Stimulated activated CD4-positive, alpha-beta T cell treated with anti-CD3 and anti-CD28 coated beads, TNF-alpha, amount 100 ng/mL, for 24 hours (primary cell): Measurements from ENCODE around the gene TRAK1.

ENCODE experiments used
- DNase-seq, 3 experiments: peaks; one replicate each; pipeline ENCODE4 v3.0.0-alpha.2; 2020; ENCODE audit warnings: low read depth in 3 of 3

Gene TRAK1

GRCh38 chr3:42068303-42069088, 22.7 kb upstream of the TRAK1 start:
- DNase-seq, result no peak

DNA sequence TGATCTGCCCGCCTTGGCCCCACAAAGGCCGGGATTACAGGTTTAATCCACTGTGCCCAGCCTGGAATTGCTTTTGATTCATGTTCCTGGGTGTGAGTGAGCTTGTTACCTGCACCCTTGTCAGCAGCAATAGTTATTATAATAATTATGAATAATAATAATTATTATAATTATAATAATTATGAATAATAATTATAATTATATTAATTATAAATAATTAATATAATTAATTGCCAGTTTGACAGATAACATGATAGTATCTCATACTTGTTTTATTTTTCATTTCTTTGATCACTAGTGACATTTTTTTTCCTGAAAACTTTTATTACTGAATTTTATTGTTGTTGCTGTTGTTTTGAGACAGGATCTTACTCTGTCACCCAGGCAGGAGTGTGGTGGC, 21.1 kb upstream of the TRAK1 start:
- DNase-seq, result no peak

DNA sequence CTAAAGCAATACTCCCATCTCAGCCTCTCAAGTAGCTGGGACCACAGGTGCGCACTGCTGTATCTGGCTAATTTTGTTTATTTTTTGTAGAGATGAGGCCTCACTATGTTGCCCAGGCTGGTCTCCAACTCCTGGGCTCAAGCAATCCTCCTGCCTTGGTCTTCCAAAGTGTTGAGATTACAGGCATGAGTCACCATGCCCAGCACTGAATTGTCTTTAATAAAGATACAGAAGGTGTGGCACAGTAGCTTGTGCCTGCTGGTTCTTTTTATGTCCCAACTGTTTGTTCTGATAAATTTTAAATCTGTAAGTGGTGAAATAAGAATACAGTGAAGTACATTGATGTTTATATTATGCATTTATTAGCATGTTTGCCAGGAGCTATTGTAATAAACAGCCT, 20.6 kb upstream of the TRAK1 start:
- DNase-seq, result no peak

DNA sequence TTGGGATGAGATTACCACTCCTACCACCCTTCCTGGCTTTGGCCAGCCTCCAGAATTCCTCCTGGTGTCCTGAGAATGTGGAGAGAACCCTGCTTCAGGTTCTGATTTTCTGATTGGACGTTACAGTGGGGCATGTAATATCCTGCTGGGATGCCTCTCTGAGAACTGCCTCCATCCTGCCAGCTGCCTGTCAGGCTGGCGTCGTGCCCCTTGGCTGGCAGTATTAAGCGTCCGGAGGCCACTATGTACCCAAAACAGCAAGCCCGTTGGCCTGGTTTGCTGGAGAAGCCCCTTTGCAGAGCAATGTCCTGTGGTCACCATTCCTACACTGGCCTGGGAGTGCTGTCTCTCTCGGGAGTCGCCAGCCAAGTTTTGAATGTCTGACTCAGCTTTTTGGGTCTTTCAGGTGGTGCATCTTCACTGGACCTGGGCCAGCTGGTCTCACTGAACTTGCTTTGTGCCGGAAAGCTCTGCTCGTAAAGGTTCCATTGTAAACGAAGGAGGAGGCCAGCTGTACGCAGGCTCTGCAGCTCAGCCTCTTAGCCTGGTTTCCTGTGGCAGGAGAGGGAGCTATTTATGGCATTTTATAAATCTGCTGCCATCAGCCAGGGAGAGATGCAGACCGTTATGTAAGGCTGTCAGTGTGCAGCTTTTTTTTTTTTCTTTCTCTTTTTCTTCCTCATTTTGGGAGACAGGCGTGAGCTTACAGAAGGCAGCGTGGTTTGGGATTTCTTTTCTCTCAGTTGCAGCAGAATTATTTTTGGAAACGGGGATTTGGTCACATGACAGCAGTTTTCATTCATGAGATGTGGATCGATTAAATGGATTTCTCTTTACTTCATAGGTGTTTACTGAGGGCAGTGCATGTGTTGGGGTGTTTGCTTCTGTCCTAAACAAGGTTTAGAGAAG, 19.0 kb upstream of the TRAK1 start:
- no peak for DNase-seq

- DNase-seq, result no peak
Measured at GRCh38 chr3:42072831-42073301, 18.3 kb upstream of the TRAK1 start.

DNA sequence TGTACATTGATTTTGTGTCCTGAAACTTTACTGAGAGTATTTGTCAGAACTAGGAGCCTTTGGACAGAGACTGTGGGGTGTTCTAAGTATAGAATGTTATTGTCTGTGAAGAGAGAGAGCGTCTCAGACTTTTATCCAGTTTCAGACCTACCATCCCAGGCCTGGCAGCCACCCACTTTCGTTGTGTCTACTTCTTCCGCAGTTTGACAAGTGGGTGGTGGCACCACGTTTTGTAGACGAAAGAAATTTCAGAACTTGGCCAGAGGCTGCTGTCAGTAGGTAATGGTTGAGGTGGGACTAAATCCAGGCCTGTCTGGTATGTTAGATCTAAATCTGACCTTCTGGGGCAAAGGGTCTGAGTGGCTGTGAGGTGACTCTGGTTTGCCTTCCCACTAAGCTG, 13.4 kb upstream of the TRAK1 start:
- DNase-seq, result no peak

- DNase-seq, result no peak
Measured at GRCh38 chr3:42078677-42079076, 12.5 kb upstream of the TRAK1 start.

DNA sequence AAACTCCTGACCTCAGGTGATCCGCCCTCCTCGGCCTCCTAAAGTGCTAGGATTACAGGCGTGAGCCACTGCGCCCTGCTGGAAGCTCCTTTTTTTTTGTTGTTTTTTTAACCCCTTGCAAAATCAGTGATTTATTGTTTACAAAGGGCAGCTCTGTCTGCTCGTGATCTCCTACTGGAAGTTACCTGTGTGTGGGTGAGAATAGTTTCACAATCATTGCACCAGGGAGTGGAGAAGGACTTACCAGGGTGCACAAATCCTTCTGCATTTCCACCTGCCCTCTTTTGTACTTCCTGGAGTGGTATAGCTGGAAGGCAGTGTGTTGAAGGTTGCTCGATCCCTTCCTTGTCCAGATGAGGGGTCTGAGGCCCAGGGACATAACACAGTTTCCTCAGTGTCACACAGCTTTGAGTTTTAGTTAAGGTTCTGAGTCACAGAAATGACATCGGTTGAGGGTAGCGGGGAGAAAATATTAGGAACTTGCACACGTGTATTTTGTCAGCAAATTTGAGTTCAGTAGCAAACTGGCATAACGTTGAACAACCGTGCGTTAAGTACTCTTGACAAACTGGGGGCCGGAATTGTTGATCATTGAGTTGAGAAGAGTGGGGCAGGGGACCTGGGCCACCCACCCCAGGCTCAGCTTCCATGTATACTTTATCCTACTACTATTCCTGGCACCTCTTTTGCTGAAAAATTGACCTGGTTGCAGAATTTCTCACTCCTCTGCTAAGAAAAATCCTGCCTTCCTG, 11.3 kb upstream of the TRAK1 start:
- no peak for DNase-seq

- no peak for DNase-seq
Measured at GRCh38 chr3:42080453-42080872, 10.7 kb upstream of the TRAK1 start.

GRCh38 chr3:42081838-42082473, 9.2 kb upstream of the TRAK1 start:
- no peak for DNase-seq

GRCh38 chr3:42084586-42084985, 6.6 kb upstream of the TRAK1 start:
- DNase-seq, result no peak

- DNase-seq, result no peak
Measured at GRCh38 chr3:42085641-42086376, 5.3 kb upstream of the TRAK1 start.

DNA sequence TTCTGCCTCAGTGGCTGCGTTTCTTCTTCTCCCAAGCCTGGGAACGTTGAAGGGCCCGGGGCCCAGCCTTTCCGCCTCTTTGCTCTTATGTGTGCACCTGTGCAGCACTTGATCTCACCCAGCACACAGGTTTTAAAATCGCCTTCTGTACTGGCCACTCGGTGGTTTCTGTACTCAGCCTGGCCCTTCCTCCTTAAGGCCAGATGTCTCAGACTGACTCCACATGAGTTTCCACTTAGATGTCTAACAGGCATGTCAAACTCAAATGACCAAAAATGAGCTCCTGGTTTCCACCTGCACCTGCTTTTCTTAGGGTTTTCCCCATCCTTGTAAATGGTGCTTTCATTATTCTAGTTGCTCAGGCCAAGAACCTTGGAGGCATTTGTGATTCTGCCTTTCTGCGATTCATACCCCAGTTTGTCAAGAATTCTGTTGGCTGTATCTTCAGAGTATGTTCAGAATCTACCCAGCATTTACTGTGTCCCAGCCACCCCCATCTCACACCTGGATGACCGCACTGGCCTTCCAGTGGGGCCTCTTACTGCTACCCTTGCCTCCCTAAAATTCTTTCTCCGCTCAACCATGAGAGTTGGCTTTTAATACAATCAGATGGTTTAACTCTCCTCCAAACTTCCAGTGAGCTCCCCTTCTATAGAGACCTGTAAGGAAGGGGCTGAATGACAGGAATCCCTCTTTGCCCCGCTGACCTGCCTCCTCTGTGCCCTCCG, 2.2 kb upstream of the TRAK1 start:
- no peak for DNase-seq

GRCh38 chr3:42092006-42092405, 849 bp downstream of the TRAK1 start:
- DNase-seq, result no peak

DNA sequence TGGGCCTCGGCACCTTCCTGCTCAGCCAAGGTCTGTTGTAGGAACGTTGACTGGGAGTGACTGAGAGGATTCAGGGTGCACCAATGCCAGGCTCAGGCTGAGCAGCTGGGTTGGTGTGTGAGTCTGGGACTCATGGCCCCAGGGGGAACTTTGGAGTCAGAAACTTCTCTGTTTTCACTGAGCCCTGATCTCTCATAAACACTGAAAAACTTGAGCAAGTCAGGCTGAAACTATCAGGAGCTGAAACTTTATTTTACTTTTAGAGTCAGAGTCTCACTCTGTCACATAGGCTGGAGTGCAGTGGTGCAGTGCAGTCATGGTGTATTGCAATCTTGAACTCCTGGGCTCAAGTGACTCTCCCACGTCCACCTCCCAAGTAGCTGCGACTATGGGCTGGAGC, 3.0 kb downstream of the TRAK1 start:
- no peak for DNase-seq

- no peak for DNase-seq
Measured at GRCh38 chr3:42094691-42095391, 3.7 kb downstream of the TRAK1 start.

- DNase-seq, result no peak
Measured at GRCh38 chr3:42095540-42095939, 4.4 kb downstream of the TRAK1 start.

- DNase-seq, result peak in 2 of 3 experiments; percentile 13 to 21
Measured at GRCh38 chr3:42096796-42097565, 5.8 kb downstream of the TRAK1 start.

DNA sequence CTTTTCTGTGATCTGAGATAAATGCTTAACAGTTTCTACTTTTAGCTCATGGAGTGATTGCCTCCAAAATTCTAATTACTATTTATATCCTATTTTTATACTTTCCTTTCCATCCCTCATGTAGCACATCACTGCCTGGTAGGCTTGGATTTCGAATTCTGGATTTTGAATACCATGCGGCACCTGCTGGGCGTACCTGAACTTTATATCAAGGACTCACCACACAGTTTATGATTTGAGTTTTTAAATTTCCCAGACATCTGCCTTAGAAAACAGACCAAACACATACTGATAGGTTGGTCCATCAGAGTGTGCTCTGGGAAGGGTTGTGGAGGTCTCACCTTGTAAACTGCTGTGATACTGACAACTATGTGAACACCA, 6.4 kb downstream of the TRAK1 start:
- DNase-seq, result no peak
